ENCODE measurements around the gene TAF6L.
"Not testable (repeated sequence)": the region's sequence is repeated elsewhere in the genome, so short reads cannot be mapped to it uniquely, and the experiment has no call there.

Gene TAF6L

DNA sequence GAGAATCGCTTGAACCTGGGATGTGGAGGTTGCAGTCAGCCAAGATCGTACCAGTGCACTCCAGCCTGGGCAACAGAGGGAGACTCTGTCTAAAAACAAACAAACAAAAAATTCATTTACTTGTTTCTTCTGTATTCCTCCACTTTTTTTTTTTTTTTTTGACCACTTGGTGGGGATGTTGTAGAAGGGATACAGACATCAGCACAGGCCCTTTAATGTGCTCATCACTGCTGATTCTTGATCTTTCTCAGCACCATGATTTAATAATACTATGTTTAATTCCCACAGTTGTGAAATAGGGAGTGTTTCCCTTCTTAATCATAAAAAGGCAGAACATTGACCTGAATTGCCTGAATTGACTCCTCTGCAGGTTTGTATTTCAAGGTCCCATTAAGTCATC, 38.4 kb upstream of the TAF6L start:
- peak overlapping the region; percentile 44 for H3K9ac ChIP-seq (ENCODE audit: low read length)
- peak; percentile 32 for DNase-seq (ENCODE audit: low read depth)
- no peak overlapping the region for H3K4me3 ChIP-seq (ENCODE audit: low read length)
- H3K36me3 ChIP-seq (ENCODE audit: control insufficient read depth, insufficient read depth, low read length, severe bottlenecking): peaks cover 28% of the 10 kb centered on the region
- peaks cover 13% of the 10 kb centered on the region for H3K4me1 ChIP-seq (ENCODE audit: control insufficient read depth, insufficient read depth, low read length)
- H3K9me3 ChIP-seq (ENCODE audit: control insufficient read depth, low read length): no peaks in the 10 kb centered on the region
- H3K27me3 ChIP-seq (replicated peaks; ENCODE audit: control insufficient read depth, insufficient read depth, low read length): no peaks in the 10 kb centered on the region

DNA sequence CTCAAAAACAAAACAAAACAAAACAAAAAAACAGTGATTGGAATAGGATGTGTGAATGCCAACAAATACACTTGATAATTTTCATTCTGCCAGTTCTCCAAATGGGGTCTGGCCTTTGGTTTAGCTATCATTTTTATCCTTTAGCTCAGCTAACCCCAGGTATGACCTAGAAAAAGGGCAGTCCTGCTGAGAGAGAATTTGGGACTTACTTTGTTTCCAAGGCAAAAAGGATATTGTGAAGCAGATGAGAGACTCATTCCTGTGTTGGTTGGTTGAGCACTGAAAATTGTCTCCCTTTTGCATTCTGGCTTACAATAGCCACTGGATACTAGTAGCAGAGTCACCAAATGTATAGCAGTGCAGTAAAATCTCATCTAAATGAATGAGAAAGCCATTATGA, 34.0 kb upstream of the TAF6L start:
- DNase-seq (ENCODE audit: low read depth): no peak
- no peak overlapping the region for H3K4me3 ChIP-seq (ENCODE audit: low read length)
- no peak overlapping the region for H3K9ac ChIP-seq (ENCODE audit: low read length)
- peaks cover 4% of the 10 kb centered on the region for H3K4me1 ChIP-seq (ENCODE audit: control insufficient read depth, insufficient read depth, low read length)
- peaks cover 60% of the 10 kb centered on the region for H3K36me3 ChIP-seq (ENCODE audit: control insufficient read depth, insufficient read depth, low read length, severe bottlenecking)
- H3K27me3 ChIP-seq (replicated peaks; ENCODE audit: control insufficient read depth, insufficient read depth, low read length): no peaks in the 10 kb centered on the region
- H3K9me3 ChIP-seq (ENCODE audit: control insufficient read depth, low read length): no peaks in the 10 kb centered on the region

DNA sequence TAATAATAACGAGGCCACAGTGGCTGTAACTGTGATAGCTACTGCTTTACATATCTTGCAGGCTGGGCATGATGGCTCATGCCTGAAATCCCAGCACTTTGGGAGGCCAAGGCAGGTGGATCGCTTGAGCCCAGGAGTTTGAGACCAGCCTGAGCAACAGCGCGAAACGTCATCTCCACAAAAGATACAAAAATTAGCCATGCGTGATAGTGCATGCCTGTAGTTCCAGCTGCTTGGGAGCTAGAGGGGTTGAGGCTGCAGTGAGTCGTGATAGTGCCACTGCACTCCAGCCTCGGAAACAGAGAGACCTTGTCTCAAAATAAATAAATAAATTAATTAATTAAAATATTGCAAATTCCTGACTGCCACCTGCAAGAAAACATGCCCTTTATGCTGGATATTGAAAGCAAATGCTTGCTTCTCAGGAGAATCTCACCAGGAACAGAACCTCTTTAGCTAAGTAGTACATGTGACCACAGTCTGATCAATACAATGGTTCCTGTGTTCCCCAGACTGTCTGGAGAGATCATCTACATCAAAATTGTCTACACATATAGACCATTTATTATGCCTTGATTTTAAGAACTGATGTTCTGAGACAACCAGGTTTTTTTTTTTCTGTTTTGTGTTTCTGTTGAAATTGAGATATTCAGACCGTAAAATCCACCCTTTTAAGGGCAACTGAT, 23.6 kb upstream of the TAF6L start:
- Histone ChIP-seq H3K27me3 (replicated peaks; ENCODE audit: control insufficient read depth, insufficient read depth, low read length) (no peaks in the 10 kb centered on the region), H3K9me3 (ENCODE audit: control insufficient read depth, low read length) (no peaks in the 10 kb centered on the region), H3K36me3 (ENCODE audit: control insufficient read depth, insufficient read depth, low read length, severe bottlenecking) (no peaks in the 10 kb centered on the region), H3K4me3 (ENCODE audit: low read length) (no peak overlapping the region), H3K9ac (ENCODE audit: low read length) (no peak overlapping the region), H3K4me1 (ENCODE audit: control insufficient read depth, insufficient read depth, low read length) (peaks cover 1% of the 10 kb centered on the region)
- no peak for DNase-seq (ENCODE audit: low read depth)

DNA sequence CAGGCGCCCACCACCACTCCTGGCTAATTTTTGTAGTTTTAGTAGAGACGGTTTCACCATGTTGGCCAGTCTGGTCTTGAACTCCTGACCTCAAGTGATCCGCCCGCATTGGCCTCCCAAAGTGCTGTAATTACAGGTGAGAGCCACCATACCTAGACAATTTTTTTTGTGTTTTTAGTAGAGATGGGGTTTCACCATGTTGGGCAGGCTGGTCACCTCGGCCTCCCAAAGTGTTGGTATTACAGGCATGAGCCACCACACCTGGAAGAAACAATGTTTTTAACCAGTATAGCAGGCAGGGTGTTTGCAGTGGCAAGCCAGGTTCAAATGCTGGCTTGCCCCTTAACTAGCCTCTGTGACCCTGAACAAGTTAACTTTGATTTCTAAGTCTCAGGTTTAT, 21.3 kb upstream of the TAF6L start:
- peaks cover 11% of the 10 kb centered on the region for H3K4me1 ChIP-seq (ENCODE audit: control insufficient read depth, insufficient read depth, low read length)
- H3K9ac ChIP-seq (ENCODE audit: low read length); DNase-seq (ENCODE audit: low read depth); H3K27me3 ChIP-seq (replicated peaks; ENCODE audit: control insufficient read depth, insufficient read depth, low read length); H3K9me3 ChIP-seq (ENCODE audit: control insufficient read depth, low read length); H3K4me3 ChIP-seq (ENCODE audit: low read length); H3K36me3 ChIP-seq (ENCODE audit: control insufficient read depth, insufficient read depth, low read length, severe bottlenecking): not testable (repeated sequence)

DNA sequence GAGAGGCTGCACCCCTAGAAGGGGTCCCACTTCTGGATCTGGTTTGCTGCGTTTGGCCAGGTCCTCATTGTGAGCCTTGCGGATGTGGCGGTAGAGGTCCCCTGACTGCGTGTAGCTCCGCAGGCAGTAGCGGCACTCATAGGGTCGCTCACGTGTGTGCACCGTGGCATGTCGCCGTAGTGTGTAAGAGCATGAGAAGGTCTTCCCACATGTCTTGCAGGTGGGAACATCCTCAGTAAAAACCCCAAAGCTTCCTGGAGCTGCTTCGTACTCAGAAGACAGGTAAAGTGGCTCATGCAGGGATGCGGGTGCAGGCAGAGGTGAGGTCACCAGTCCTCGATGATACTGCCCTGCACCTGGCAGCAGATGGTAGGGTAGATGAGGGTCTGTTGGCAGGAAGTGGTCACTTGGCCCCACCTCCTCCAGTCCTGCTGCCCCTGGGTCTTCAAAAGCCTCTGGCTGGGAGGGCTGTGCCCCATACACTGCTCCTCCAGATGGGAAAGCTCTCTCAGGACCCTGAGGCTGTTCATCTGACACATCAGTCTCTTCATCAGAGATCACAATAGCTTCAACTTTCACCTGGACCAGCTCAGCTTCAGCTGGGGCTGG, 18.9 kb upstream of the TAF6L start:
- Histone ChIP-seq H3K9ac (ENCODE audit: low read length) (no peak overlapping the region), H3K27me3 (replicated peaks; ENCODE audit: control insufficient read depth, insufficient read depth, low read length) (no peaks in the 10 kb centered on the region), H3K9me3 (ENCODE audit: control insufficient read depth, low read length) (no peaks in the 10 kb centered on the region), H3K36me3 (ENCODE audit: control insufficient read depth, insufficient read depth, low read length, severe bottlenecking) (no peaks in the 10 kb centered on the region), H3K4me3 (ENCODE audit: low read length) (no peak overlapping the region), H3K4me1 (ENCODE audit: control insufficient read depth, insufficient read depth, low read length) (peaks cover 11% of the 10 kb centered on the region)
- DNase-seq (ENCODE audit: low read depth): no peak

DNA sequence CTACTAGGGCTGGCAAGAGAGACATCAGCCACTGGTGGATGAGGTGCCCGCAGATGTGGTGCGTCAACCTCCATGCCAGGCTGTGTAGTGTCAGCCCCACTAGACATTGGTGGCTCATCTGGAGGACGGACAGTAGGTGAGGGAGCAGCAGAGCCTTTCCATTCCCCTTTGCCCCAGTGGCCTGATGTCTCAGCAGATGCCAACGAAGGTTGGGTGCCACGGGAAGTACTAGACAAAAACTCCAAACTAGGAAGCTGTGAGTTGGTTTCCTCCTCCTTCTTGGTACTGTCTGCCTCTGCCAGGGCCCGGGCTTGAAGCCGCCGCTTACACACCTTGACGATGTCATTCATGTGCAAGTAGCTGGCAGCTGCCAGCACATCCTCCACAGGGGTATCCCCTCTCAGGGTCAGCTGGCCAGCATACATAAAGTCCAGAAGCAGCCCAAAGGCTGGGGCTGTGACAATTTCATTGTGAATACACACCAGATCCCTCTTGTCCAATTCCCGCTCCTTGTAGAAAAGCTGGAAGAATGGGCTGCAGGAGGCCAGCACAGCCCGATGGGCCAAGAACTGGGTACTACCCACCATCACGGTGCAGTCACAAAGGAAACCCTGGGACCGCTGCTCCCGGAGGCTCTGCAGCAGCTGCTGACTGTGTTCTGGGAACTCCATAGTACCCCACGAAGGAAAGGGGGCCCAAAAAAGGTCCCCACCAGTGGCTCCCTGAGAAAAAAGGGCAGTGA, 18.0 kb upstream of the TAF6L start:
- Histone ChIP-seq H3K4me1 (ENCODE audit: control insufficient read depth, insufficient read depth, low read length) (peaks cover 11% of the 10 kb centered on the region), H3K4me3 (ENCODE audit: low read length) (peak overlapping the region; percentile 83), H3K27me3 (replicated peaks; ENCODE audit: control insufficient read depth, insufficient read depth, low read length) (no peaks in the 10 kb centered on the region), H3K9ac (ENCODE audit: low read length) (peak overlapping the region; percentile 91), H3K9me3 (ENCODE audit: control insufficient read depth, low read length) (no peaks in the 10 kb centered on the region), H3K36me3 (ENCODE audit: control insufficient read depth, insufficient read depth, low read length, severe bottlenecking) (no peaks in the 10 kb centered on the region)
- no peak for DNase-seq (ENCODE audit: low read depth)

DNA sequence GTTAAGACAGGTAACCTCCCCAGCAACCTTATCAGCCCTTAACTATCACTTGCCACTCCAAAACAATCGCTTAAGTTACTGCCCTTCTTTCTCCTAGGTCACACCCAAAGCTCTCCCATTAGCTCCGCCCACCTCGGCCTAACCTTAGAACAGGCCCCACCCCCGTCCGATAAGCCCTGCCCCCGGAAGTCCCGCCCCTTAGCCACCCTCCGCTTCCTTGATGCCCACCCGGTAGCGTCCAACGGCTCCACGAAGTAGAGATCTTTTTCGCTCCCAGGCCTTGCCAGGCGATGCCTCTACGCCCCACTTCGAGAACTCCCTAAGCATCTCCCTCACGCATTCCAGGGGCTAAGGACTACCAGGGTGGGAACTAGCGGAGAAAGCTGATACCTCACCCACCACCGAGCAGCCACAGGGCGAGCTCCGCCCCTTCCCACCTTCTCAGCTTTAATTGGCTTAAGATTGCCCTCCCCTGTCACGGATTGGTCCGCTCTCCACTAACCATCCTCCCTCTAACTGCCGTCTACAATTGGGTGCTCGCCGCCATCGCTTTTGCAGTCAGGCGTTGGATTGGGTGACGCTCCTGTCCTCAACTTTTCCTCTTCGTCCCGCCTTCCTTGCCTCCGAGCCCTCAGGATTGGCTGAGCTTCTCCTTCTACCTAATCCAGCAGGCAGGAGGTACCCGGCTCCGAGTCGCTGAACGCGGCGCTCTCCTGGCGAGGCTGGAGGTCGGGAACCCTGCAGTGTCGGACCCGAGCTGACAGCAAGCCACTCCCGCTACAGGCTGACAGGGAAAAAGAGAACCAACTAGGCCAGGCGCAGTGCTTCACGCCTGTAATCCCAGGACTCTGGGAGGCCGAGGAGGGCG, 17.2 kb upstream of the TAF6L start, which contains the start of gene ZBTB3:
Gene ZBTB3 (minus strand): TSS at position 425 of the 868 bp plus-strand sequence. CDS start 496 bp downstream, outside the sequence.
- H3K27me3 ChIP-seq (replicated peaks; ENCODE audit: control insufficient read depth, insufficient read depth, low read length): no peaks in the 10 kb centered on the region
- DNase-seq (ENCODE audit: low read depth): peak; percentile 99
- peak within 1 kb of the TSS; percentile 91 for H3K9ac ChIP-seq (ENCODE audit: low read length)
- H3K4me3 ChIP-seq (ENCODE audit: low read length): peak within 1 kb of the TSS; percentile 83
- no peaks in the 10 kb centered on the region for H3K9me3 ChIP-seq (ENCODE audit: control insufficient read depth, low read length)
- no peaks in the 10 kb centered on the region for H3K36me3 ChIP-seq (ENCODE audit: control insufficient read depth, insufficient read depth, low read length, severe bottlenecking)
- H3K4me1 ChIP-seq (ENCODE audit: control insufficient read depth, insufficient read depth, low read length): peaks cover 11% of the 10 kb centered on the region

DNA sequence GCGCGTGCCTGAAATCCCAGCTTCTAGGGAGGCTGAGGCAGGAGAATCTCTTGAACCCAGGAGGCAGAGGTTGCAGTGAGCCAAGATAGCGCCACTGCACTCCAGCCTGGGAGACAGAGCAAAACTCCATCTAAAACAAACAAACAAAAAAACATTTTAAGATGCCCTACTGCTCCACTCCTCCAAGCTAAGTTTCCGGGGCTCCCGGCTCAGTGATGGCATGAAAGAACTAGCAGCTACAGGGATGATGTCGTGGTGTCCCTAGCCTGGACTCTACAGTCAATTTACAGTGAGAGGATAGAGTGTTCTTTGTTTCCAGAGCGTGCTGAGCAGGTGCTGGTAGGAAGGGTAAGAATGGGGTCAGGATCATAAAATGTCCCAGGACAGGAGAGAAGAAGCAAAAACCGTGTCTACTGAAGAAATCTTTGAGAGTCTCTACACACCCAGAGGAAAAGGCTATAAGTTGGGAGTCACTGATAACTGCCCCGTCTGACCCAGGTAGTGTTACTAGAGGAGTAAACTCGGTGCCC, 16.0 kb upstream of the TAF6L start:
- H3K4me3 ChIP-seq (ENCODE audit: low read length): no peak overlapping the region
- no peak overlapping the region for H3K9ac ChIP-seq (ENCODE audit: low read length)
- H3K27me3 ChIP-seq (replicated peaks; ENCODE audit: control insufficient read depth, insufficient read depth, low read length): no peaks in the 10 kb centered on the region
- no peak for DNase-seq (ENCODE audit: low read depth)
- H3K4me1 ChIP-seq (ENCODE audit: control insufficient read depth, insufficient read depth, low read length): peaks cover 11% of the 10 kb centered on the region
- H3K36me3 ChIP-seq (ENCODE audit: control insufficient read depth, insufficient read depth, low read length, severe bottlenecking): no peaks in the 10 kb centered on the region
- no peaks in the 10 kb centered on the region for H3K9me3 ChIP-seq (ENCODE audit: control insufficient read depth, low read length)

DNA sequence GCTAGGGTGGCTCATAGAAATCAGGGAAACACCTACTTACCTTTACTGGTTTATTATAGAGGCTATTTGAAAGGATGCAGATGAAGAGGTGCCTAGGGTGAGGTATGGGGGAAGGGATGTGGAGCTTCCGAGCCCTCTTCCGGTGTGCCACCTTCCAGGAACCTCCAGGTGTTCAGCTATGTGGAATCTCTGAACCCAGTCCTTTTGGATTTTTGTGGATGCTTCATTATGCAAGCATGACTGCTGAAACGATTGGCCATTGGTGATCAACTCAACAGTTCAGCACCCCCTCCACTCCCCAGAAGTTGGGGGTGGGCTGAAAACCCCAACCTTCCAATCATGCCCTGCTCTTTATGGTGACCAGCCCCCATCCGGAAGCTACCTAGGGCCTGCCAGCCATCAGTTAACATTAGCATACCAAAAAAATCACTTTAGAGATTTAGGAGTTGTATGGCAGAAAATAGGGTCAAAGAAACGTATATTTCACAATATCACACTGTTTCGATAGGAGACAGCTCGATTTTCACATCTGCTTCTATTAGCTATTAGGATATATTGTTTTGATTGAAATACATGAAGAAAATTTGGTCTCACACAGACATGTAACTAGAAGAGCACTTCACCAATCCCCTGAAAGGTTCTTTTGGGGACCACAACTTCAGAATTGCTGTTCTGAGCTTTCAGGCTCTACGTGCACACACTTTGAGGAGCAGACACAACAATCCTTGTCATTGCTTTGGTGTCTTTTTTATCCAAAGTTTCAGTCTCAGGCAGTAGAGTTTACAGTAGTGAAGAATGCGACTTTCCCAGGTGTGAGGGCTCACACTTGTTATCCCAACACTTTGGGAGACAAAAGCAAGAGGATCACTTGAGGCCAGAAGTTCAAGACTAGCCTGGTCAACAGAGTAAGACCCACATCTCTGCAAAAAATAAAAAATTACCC, 13.1 kb upstream of the TAF6L start:
- no peaks in the 10 kb centered on the region for H3K27me3 ChIP-seq (replicated peaks; ENCODE audit: control insufficient read depth, insufficient read depth, low read length)
- peaks cover 16% of the 10 kb centered on the region for H3K4me1 ChIP-seq (ENCODE audit: control insufficient read depth, insufficient read depth, low read length)
- H3K9ac ChIP-seq (ENCODE audit: low read length): no peak overlapping the region
- H3K36me3 ChIP-seq (ENCODE audit: control insufficient read depth, insufficient read depth, low read length, severe bottlenecking): no peaks in the 10 kb centered on the region
- no peaks in the 10 kb centered on the region for H3K9me3 ChIP-seq (ENCODE audit: control insufficient read depth, low read length)
- H3K4me3 ChIP-seq (ENCODE audit: low read length): no peak overlapping the region
- no peak for DNase-seq (ENCODE audit: low read depth)

DNA sequence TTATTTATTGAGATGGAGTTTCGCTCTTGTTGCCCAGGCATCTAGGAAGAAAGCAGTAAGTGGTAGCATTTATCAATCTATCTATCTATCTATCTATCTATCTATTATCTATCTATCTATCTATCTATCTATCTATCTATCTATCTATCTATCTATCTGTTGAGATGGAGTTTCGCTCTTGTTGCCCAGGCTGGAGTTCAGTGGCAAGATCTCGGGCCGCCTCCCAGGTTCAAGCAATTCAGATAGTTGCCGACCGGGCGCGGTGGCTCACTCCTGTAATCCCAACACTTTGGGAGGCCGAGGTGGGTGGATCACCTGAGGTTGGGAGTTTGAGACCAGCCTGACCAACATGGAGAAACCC, 10.3 kb upstream of the TAF6L start:
- DNase-seq (ENCODE audit: low read depth); H3K27me3 ChIP-seq (replicated peaks; ENCODE audit: control insufficient read depth, insufficient read depth, low read length); H3K9me3 ChIP-seq (ENCODE audit: control insufficient read depth, low read length); H3K36me3 ChIP-seq (ENCODE audit: control insufficient read depth, insufficient read depth, low read length, severe bottlenecking); H3K9ac ChIP-seq (ENCODE audit: low read length): not testable (repeated sequence)
- peaks cover 11% of the 10 kb centered on the region for H3K4me1 ChIP-seq (ENCODE audit: control insufficient read depth, insufficient read depth, low read length)
- peak overlapping the region; percentile 93 for H3K4me3 ChIP-seq (ENCODE audit: low read length)

All from adipocyte (in vitro differentiated cells).